ENCODE results near the gene ZNF566.
A peak's percentile ranks its signal among the peaks of the same experiment; 100 is the strongest.

Gene ZNF566

DNA sequence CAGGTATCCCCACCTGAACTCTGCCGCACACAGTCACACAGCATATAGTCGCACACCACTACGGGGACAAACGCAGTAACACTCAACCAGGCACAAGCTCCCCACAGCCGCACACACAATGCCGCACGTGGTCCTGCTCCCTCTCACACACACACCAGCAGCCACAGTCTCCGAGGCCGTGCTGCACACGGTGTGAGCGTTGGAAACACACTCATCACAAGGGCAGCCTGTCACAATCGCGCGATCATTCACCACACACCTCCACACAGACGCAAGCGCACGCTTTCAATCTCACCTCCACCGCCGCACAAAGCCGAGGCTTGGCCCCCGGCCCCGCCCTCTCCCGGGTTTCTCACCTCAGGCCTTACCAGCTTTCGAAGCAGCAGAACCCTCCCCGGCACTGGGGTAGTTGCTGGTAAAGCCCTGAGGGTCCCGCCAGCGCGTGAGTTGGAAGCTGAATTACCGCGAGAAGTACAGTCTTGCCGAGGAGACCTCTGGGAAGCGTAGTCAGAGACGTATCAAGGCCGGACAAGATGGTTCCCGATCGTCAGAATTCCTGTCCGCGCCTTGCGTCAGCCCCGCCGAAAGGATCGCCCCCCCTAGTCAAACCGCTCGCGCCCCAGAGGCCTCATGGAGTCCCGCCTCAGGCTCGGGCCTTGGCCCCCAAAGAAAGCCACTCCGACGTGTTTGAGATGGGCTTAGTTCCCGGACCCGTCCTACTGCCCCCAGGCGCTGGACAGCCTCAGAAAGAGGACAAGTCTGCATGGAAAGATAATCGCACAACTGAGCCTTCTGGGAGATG lies at the start of gene ZNF566:
ZNF566 (minus strand) TSS at position 444 of the 802 bp plus-strand sequence. CDS start 13,004 bp downstream, outside the sequence.
- ATAC-seq = peak; percentile 97
- TF ChIP-seq TOX (CRISPR knock-in tag; IDR thresholded peaks at IDR 0.05; ENCODE audit: borderline replicate concordance) = no peak
- 0 out of 2 replicates have a peak, but pooled peaks have one; percentile 36 for TF ChIP-seq TSHZ2 (CRISPR knock-in tag; IDR thresholded peaks at IDR 0.05)

DNA sequence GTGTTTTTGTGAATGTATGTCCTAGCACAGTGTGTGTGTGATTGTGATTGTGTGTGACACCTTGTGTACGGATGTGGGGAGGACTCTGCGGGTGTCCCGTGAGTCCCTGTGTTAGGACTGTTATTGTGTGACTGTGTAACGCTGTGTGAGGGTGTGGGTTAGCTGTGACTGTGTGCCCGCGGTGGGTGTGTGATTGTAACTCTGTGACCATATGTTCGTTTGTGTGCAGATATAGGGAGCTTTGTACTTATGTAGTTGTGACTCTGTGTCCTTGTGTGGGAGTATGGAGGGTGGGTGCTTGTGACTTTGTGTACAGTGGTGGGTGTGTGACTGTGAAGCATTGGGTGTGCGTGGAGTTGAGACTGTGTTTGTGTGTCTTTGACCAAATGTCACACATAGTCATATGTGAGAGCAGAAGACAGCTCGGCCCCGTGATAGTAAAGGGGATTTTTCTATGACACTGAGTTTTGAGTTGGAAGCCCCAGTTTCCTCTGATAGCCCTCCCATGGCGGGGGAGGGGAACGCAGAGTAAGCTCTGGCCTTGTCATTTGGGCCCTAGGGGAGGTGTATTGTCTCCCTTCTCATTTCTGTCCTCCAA lies 39.7 kb upstream of the ZNF566 start:
- ATAC-seq = no peak; the same call in 1 of the 3 replicates
- TF ChIP-seq PATZ1 (CRISPR knock-in tag; IDR thresholded peaks at IDR 0.05; ENCODE audit: borderline replicate concordance) (no peak), POU6F1 (CRISPR knock-in tag; IDR thresholded peaks at IDR 0.05; ENCODE audit: borderline replicate concordance, low read depth) (no peak), SNAI2 (CRISPR knock-in tag; IDR thresholded peaks at IDR 0.05) (no peak), ISL1 (CRISPR knock-in tag; IDR thresholded peaks at IDR 0.05) (no peak), GLIS3 (CRISPR knock-in tag; IDR thresholded peaks at IDR 0.05) (no peak), ZNF70 (CRISPR knock-in tag; IDR thresholded peaks at IDR 0.05) (no peak), ZNF8 (CRISPR knock-in tag; IDR thresholded peaks at IDR 0.05) (no peak), OSR1 (CRISPR knock-in tag; IDR thresholded peaks at IDR 0.05) (no peak), PPARA (CRISPR knock-in tag; IDR thresholded peaks at IDR 0.05; ENCODE audit: borderline replicate concordance) (no peak), ZFP3 (CRISPR knock-in tag; IDR thresholded peaks at IDR 0.05) (no peak), TCF4 (CRISPR knock-in tag; IDR thresholded peaks at IDR 0.05; ENCODE audit: borderline replicate concordance) (no peak), CREB5 (CRISPR knock-in tag; IDR thresholded peaks at IDR 0.05; ENCODE audit: low read depth) (no peak), ESRRG (CRISPR knock-in tag; IDR thresholded peaks at IDR 0.05) (no peak), ZNF565 (CRISPR knock-in tag; conservative IDR thresholded peaks at IDR 0.05; ENCODE audit: low read depth) (no peak), RARB (CRISPR knock-in tag; IDR thresholded peaks at IDR 0.05) (no peak), CSDC2 (CRISPR knock-in tag; IDR thresholded peaks at IDR 0.05) (no peak), ARNTL (CRISPR knock-in tag; IDR thresholded peaks at IDR 0.05; ENCODE audit: borderline replicate concordance, low read depth) (no peak), ZC3H10 (CRISPR knock-in tag; IDR thresholded peaks at IDR 0.05) (no peak)

DNA sequence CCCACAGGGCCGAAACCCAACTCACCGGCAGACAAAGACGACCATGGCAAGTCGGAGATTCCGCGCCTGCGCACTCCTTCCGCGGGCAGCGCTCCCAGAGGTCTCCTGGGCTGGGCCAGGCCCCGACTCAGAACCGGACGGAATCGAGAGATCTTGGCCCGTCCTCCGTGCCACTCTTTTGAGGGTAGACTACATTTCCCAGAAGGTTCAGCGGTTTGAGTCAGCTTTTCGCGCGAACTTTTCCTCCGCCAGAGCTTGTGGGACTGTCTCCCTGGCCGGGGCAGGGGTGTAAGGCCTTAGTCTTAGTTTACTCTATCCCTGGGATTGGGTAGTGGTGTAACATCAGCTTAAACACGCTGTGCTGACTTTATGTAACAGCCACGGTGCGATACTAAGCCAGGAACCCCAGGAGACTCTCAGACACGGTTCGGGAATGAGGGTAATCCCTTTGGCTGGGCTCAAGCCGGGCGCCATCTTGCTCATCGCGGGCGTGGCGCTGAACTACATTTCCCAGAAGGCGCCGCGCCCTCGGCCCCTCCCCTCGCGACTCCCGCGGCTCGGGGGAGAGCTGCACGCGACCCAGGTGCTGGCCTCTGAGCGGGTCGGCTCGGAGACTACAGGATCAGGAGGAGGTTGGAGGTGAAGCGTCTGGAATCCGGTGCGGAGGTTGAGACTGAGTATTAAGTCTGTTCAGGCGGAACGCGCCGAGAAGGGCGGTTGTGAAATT lies 39.0 kb upstream of the ZNF566 start, which contains the start of gene ZNF260:
ZNF260 (minus strand) TSS at position 78 of the 727 bp plus-strand sequence. CDS start 13,033 bp downstream, outside the sequence.
- peak; percentile 97 for ATAC-seq

More for the DNA sequence above, 39.0 kb upstream of the ZNF566 start, which contains the start of gene ZNF260:
- TF ChIP-seq CSDC2 (CRISPR knock-in tag; IDR thresholded peaks at IDR 0.05) = 0 out of 2 replicates have a peak, but pooled peaks have one; percentile 53
- TF ChIP-seq, protein P1, sequence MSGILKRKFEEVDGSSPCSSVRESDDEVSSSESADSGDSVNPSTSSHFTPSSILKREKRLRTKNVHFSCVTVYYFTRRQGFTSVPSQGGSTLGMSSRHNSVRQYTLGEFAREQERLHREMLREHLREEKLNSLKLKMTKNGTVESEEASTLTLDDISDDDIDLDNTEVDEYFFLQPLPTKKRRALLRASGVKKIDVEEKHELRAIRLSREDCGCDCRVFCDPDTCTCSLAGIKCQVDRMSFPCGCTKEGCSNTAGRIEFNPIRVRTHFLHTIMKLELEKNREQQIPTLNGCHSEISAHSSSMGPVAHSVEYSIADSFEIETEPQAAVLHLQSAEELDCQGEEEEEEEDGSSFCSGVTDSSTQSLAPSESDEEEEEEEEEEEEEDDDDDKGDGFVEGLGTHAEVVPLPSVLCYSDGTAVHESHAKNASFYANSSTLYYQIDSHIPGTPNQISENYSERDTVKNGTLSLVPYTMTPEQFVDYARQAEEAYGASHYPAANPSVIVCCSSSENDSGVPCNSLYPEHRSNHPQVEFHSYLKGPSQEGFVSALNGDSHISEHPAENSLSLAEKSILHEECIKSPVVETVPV (CRISPR knock-in tag; IDR thresholded peaks at IDR 0.05) = no peak
